BLaER1 (cell line): ENCODE data around the gene GNG4.

Experiments
- H3K27ac ChIP-seq: shearing (Covaris generic); formaldehyde crosslinking; 2 replicates; pipeline ENCODE4 v1.8.1; 2022
- H3K27me3 ChIP-seq: shearing (Covaris generic); formaldehyde crosslinking; 2 replicates; pipeline ENCODE4 v1.8.1; 2022
- H3K36me3 ChIP-seq: shearing (Covaris generic); formaldehyde crosslinking; 2 replicates; pipeline ENCODE4 v1.8.1; 2022
- H3K4me1 ChIP-seq: shearing (Covaris generic); formaldehyde crosslinking; 2 replicates; pipeline ENCODE4 v1.8.1; 2022
- H3K4me2 ChIP-seq: shearing (Covaris generic); formaldehyde crosslinking; 2 replicates; pipeline ENCODE4 v1.8.1; 2022
- H3K4me3 ChIP-seq: shearing (Covaris generic); formaldehyde crosslinking; 2 replicates; pipeline ENCODE4 v1.8.1; 2022
- H3K9ac ChIP-seq: shearing (Covaris generic); formaldehyde crosslinking; 2 replicates; pipeline ENCODE4 v1.8.1; 2022
- H3K9me3 ChIP-seq: shearing (Covaris generic); formaldehyde crosslinking; 2 replicates; pipeline ENCODE4 v1.8.1; 2022
- H4K20me1 ChIP-seq: shearing (Covaris generic); formaldehyde crosslinking; 2 replicates; pipeline ENCODE4 v1.8.1; 2022
- Cebpa-rat ChIP-seq: shearing (Covaris generic); IDR thresholded peaks from 2 replicates; pipeline ENCODE4 v1.8.1; 2022

The GNG4 gene

GRCh38 chr1:235671992-235672391, 22.4 kb upstream of the GNG4 start:
- H3K4me1 ChIP-seq: no peaks in the 10 kb centered on the region
- peaks cover 68% of the 10 kb centered on the region for H3K9me3 ChIP-seq
- H3K27ac ChIP-seq: no peak overlapping the region
- H3K36me3 ChIP-seq: peaks cover 49% of the 10 kb centered on the region
- no peak overlapping the region for H3K4me3 ChIP-seq
- H3K27me3 ChIP-seq: no peaks in the 10 kb centered on the region
- no peak for TF ChIP-seq Cebpa-rat
- no peaks in the 10 kb centered on the region for H4K20me1 ChIP-seq
- H3K4me2 ChIP-seq: no peak overlapping the region
- no peak overlapping the region for H3K9ac ChIP-seq

DNA sequence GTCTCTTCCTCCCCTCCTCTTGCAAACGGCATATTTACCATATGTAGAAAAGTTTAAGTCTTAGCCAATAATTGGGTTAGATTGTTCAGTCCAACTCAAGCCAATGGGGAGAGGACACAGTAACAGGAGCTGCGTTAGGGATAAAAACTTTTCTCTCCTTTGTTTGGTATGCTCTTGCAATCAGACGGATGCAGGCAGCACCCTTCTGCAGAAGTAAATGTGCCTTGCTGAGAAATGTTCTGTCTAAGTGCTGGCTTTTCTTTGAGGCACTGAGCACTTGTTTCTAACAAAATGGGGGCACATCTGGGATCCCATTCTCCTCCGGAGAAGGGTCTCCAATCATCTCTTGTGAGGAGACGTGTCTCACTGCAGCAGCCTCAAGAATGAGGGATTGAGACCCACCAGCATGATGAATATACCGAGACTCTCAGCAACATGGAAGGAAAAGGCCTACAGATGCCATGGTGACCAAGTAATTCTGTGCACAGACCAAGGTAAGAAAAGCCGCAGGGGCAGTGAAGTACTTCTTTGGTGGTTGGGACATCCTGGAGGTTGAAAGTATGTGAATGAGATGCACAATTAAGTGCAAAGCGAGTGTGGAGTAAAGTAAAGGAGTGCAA, 20.7 kb upstream of the GNG4 start:
- no peak overlapping the region for H3K9ac ChIP-seq
- no peaks in the 10 kb centered on the region for H3K4me1 ChIP-seq
- H3K36me3 ChIP-seq: peaks cover 36% of the 10 kb centered on the region
- peaks cover 57% of the 10 kb centered on the region for H3K9me3 ChIP-seq
- H3K27me3 ChIP-seq: no peaks in the 10 kb centered on the region
- no peak overlapping the region for H3K4me2 ChIP-seq
- H3K27ac ChIP-seq: no peak overlapping the region
- H4K20me1 ChIP-seq: no peaks in the 10 kb centered on the region
- no peak overlapping the region for H3K4me3 ChIP-seq
- no peak for TF ChIP-seq Cebpa-rat

GRCh38 chr1:235669277-235669676, 19.7 kb upstream of the GNG4 start:
- H3K27me3 ChIP-seq: no peaks in the 10 kb centered on the region
- H3K9me3 ChIP-seq: peaks cover 47% of the 10 kb centered on the region

GRCh38 chr1:235663628-235664027, 14.0 kb upstream of the GNG4 start:
- H4K20me1 ChIP-seq: no peaks in the 10 kb centered on the region
- TF ChIP-seq Cebpa-rat: no peak
- no peaks in the 10 kb centered on the region for H3K27me3 ChIP-seq
- H3K9ac ChIP-seq: no peak overlapping the region
- no peaks in the 10 kb centered on the region for H3K4me1 ChIP-seq
- H3K4me2 ChIP-seq: no peak overlapping the region
- H3K36me3 ChIP-seq: peaks cover 3% of the 10 kb centered on the region; the same call in 1 of the 2 replicates
- no peak overlapping the region for H3K4me3 ChIP-seq
- H3K27ac ChIP-seq: no peak overlapping the region
- peaks cover 2% of the 10 kb centered on the region; the same call in 1 of the 2 replicates for H3K9me3 ChIP-seq

More at GRCh38 chr1:235669277-235669676, 19.7 kb upstream of the GNG4 start:
- Histone ChIP-seq H4K20me1 (no peaks in the 10 kb centered on the region), H3K9ac (no peak overlapping the region), H3K4me3 (0 out of 2 replicates have a peak overlapping the region, but pooled peaks have one; percentile 9), H3K4me1 (no peaks in the 10 kb centered on the region), H3K4me2 (no peak overlapping the region), H3K27ac (no peak overlapping the region), H3K36me3 (peaks cover 28% of the 10 kb centered on the region)
- no peak for TF ChIP-seq Cebpa-rat

GRCh38 chr1:235661568-235661967, 12.0 kb upstream of the GNG4 start:
- Histone ChIP-seq H3K36me3 (peaks cover 3% of the 10 kb centered on the region; the same call in 1 of the 2 replicates), H4K20me1 (no peaks in the 10 kb centered on the region), H3K9me3 (no peaks in the 10 kb centered on the region), H3K27me3 (no peaks in the 10 kb centered on the region), H3K27ac (no peak overlapping the region), H3K9ac (no peak overlapping the region), H3K4me2 (no peak overlapping the region), H3K4me1 (no peaks in the 10 kb centered on the region), H3K4me3 (no peak overlapping the region)
- TF ChIP-seq Cebpa-rat: no peak

GRCh38 chr1:235659186-235659771, 9.7 kb upstream of the GNG4 start:
- Histone ChIP-seq H3K27ac (no peak overlapping the region), H3K36me3 (peaks cover 3% of the 10 kb centered on the region; the same call in 1 of the 2 replicates), H3K9me3 (peaks cover 2% of the 10 kb centered on the region), H3K4me3 (no peak overlapping the region), H3K4me1 (no peaks in the 10 kb centered on the region), H3K4me2 (no peak overlapping the region), H4K20me1 (no peaks in the 10 kb centered on the region), H3K27me3 (0 out of 2 replicates have a peak, but pooled peaks cover 4% of the 10 kb centered on the region), H3K9ac (no peak overlapping the region)
- TF ChIP-seq Cebpa-rat: no peak

DNA sequence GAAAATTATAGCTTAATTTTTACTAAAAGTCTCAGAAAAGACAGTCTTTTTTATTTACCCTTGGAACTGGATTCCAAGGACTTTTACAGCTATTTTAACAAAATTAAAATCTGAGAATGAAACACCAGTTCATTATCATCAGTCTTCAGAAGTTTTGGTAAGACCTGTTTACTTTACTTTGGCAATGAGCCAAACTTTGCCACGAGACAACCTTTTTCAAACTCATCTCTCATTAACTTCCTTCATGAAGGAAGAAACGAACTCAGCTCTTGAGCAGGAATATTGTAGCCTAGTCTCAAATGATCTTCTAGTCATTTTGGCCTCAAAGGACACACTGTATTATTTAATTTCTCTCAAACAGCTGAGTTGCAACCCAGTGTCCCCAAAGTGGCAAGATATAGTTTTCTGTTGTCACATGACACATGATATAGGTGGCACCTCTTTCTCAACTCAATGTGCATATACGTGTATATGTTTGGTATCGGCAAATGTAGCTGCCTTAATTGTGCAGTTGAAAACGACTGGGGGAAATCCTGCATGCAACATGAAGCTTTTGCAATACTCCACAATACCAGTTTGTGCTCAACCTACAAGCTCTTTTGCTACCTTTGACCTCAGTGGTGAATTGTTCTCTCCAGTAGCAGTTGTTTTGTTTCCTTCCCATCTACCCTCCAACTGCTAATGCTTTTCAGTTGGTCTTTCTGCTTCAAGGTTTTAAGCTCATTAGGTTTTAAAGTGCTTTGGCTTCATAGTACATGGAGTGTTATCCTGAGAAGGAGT, 8.4 kb upstream of the GNG4 start:
- H3K4me1 ChIP-seq: no peaks in the 10 kb centered on the region
- no peak for TF ChIP-seq Cebpa-rat
- no peak overlapping the region for H3K27ac ChIP-seq
- no peaks in the 10 kb centered on the region for H4K20me1 ChIP-seq
- no peaks in the 10 kb centered on the region; the same call in 1 of the 2 replicates for H3K36me3 ChIP-seq
- H3K27me3 ChIP-seq: peaks cover 6% of the 10 kb centered on the region; the same call in 1 of the 2 replicates
- H3K9me3 ChIP-seq: peaks cover 13% of the 10 kb centered on the region
- H3K4me3 ChIP-seq: no peak overlapping the region
- no peak overlapping the region for H3K4me2 ChIP-seq
- H3K9ac ChIP-seq: no peak overlapping the region

DNA sequence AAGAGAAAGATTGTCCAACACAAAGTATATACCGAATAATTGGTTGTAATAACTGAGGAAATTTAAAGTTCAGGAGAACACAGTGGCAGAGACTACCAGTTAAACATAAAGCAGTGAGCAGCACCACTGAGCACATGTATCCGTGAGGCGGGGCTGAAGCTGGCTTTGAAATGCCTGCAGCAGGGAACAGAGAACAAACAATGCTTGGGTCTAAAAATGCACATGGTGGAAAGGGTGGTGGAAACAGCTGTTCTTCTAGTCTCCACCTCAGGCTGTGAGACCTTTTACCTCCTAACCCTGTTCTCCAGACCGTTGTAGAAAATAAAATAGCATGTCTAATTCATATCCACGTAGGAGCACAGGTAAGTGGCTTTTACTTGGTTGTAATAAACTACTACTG, 7.7 kb upstream of the GNG4 start:
- H3K9me3 ChIP-seq: peaks cover 17% of the 10 kb centered on the region
- no peak overlapping the region for H3K27ac ChIP-seq
- no peak overlapping the region for H3K4me3 ChIP-seq
- H4K20me1 ChIP-seq: no peaks in the 10 kb centered on the region
- H3K9ac ChIP-seq: no peak overlapping the region
- H3K4me2 ChIP-seq: no peak overlapping the region
- no peaks in the 10 kb centered on the region for H3K36me3 ChIP-seq
- H3K27me3 ChIP-seq: peaks cover 13% of the 10 kb centered on the region
- TF ChIP-seq Cebpa-rat: no peak
- H3K4me1 ChIP-seq: no peaks in the 10 kb centered on the region

DNA sequence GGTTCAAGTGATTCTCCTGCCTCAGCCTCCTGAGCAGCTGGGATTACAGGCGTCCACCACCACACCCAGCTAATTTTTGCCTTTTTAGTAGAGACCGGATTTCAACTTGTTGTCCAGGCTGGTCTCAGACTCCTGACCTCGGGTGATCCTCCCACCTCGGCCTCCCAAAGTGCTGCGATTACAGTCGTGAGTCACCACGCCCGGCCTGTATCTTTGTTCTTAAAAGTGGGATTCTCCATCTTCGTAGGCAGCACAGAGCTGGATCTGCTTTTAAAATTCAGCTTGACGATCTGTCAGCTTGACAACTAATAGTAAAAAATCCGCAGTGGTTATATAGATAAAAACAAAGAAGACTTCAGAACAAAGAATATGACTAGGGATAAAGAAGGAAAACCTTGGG, 2.8 kb upstream of the GNG4 start:
- no peak overlapping the region for H3K4me3 ChIP-seq
- H3K4me1 ChIP-seq: peaks cover 20% of the 10 kb centered on the region

More for the DNA sequence above, 2.8 kb upstream of the GNG4 start:
- Histone ChIP-seq H3K4me2 (no peak overlapping the region), H3K36me3 (no peaks in the 10 kb centered on the region), H4K20me1 (peaks cover 23% of the 10 kb centered on the region), H3K9ac (no peak overlapping the region), H3K27me3 (peaks cover 59% of the 10 kb centered on the region), H3K9me3 (peaks cover 36% of the 10 kb centered on the region), H3K27ac (no peak overlapping the region)
- no peak for TF ChIP-seq Cebpa-rat
